HG02870 (cell line): ENCODE results near the gene FKBP7.
"Not testable (repeated sequence)": the region's sequence is repeated elsewhere in the genome, so short reads cannot be mapped to it uniquely, and the experiment has no call there.

Experiments used
- ATAC-seq: cut with Tn5 transposase; IDR thresholded peaks from one replicate; pipeline ENCODE4 v1.9.1; 2021; ENCODE audit warnings: mild to moderate bottlenecking, moderate library complexity; ENCODE audit not compliant: unreplicated experiment

The FKBP7 gene

GRCh38 chr2:178450524-178450773 is 28.0 kb downstream of the FKBP7 start:
- peak; percentile 43 for ATAC-seq

- no peak for ATAC-seq
Measured at GRCh38 chr2:178449700-178450523, 28.5 kb downstream of the FKBP7 start.

- no peak for ATAC-seq
Measured at GRCh38 chr2:178448968-178449661, 29.3 kb downstream of the FKBP7 start.

GRCh38 chr2:178441426-178441825 is 37.0 kb downstream of the FKBP7 start:
- ATAC-seq: no peak

- ATAC-seq: no peak
Measured at GRCh38 chr2:178436662-178437061, 41.7 kb downstream of the FKBP7 start.

- no peak for ATAC-seq
Measured at GRCh38 chr2:178429336-178429735, 49.1 kb downstream of the FKBP7 start.

- ATAC-seq: no peak
Measured at GRCh38 chr2:178428396-178428806, 50.0 kb downstream of the FKBP7 start.

GRCh38 chr2:178427458-178427857 is 50.9 kb downstream of the FKBP7 start:
- no peak for ATAC-seq

GRCh38 chr2:178426388-178426787 is 52.0 kb downstream of the FKBP7 start:
- ATAC-seq: no peak

- ATAC-seq: no peak
Measured at GRCh38 chr2:178425255-178425827, 53.1 kb downstream of the FKBP7 start.

GRCh38 chr2:178423746-178424145 is 54.7 kb downstream of the FKBP7 start:
- ATAC-seq: not testable (repeated sequence)

GRCh38 chr2:178422097-178422496 is 56.3 kb downstream of the FKBP7 start:
- ATAC-seq: no peak

GRCh38 chr2:178420463-178420999 is 57.9 kb downstream of the FKBP7 start:
- no peak for ATAC-seq

GRCh38 chr2:178419123-178419522 is 59.3 kb downstream of the FKBP7 start:
- ATAC-seq: no peak

GRCh38 chr2:178418426-178418825 is 60.0 kb downstream of the FKBP7 start:
- no peak for ATAC-seq

- no peak for ATAC-seq
Measured at GRCh38 chr2:178417916-178418315, 60.5 kb downstream of the FKBP7 start.

- no peak for ATAC-seq
Measured at GRCh38 chr2:178415979-178416378, 62.4 kb downstream of the FKBP7 start.

- ATAC-seq: peak; percentile 72
Measured at GRCh38 chr2:178414266-178415247, 63.8 kb downstream of the FKBP7 start.
